Body of pancreas (tissue), 4 donors: ENCODE data around the gene ASIC3. TPM values are rescaled to one million over a fixed set of nuclear protein-coding genes. Genes with fewer than 3 reads are reported as not detected.

Experiments used
- ATAC-seq: fragments of 150-250 bp; one replicate; pipeline ENCODE4 v1.9.1; 2016
- DNase-seq, 4 donors: peaks; one replicate each; pipeline ENCODE4 v3.0.0-alpha.2; 2019
- H3K27ac ChIP-seq, 4 donors: fragments of 200-600 bp; sonication (generic); 1 replicate in 3 of 4; 2 replicates in 1 of 4; pipeline versions ENCODE4 v1.5.1 to v1.6.1; 2016 to 2019; ENCODE audit warnings: mild to moderate bottlenecking in 1 of 4, mixed read lengths in 1 of 4, moderate library complexity in 1 of 4
- H3K27me3 ChIP-seq, 2 donors: fragments of 200-600 bp; sonication (generic); one replicate each; pipeline ENCODE4 v1.6.0; 2016; ENCODE audit warnings: mild to moderate bottlenecking in 1 of 2
- H3K36me3 ChIP-seq, 2 donors: fragments of 200-600 bp; sonication (generic); replicated peaks in 1 of 2; 2 replicates each; pipeline ENCODE4 v1.5.1; 2016; ENCODE audit warnings: low read depth in 2 of 2; ENCODE audit not compliant: insufficient read depth in 1 of 2
- H3K4me1 ChIP-seq: fragments of 200-600 bp; sonication (generic); one replicate; pipeline ENCODE4 v1.6.0; 2016
- H3K4me3 ChIP-seq, 2 donors: fragments of 200-600 bp; sonication (generic); 1 replicate in 1 of 2; 2 replicates in 1 of 2; pipeline ENCODE4 v1.5.1; 2016 to 2019
- H3K9me3 ChIP-seq, 3 donors: fragments of 200-600 bp; sonication (generic); 1 replicate in 2 of 3; 2 replicates in 1 of 3; pipeline ENCODE4 v1.5.1; 2016
- POLR2A ChIP-seq, 3 donors: fragments of 450-650 bp; IDR thresholded peaks; one replicate each; pipeline ENCODE4 v1.6.1; 2016; ENCODE audit warnings: antibody characterized with exemption in 3 of 3, mild to moderate bottlenecking in 2 of 3
- WGBS, 2 donors: methylation state at CpG; one replicate each; pipeline ENCODE4 v1.1.5; 2017; 5-methylcytosine and 5-hydroxymethylcytosine counted together
- intact Hi-C: fragments of 100-400 bp; cut with DNase I; formaldehyde crosslinking; loops from one replicate; pipeline ENCODE4 v1.15.1; 2023
- total RNA-seq, 2 donors: library from RNA; depleted of rRNA; stranded (reverse); fragments of >200 nt; gene quantifications; one replicate each; pipeline ENCODE4 v1.1.0, GENCODE V29; 2016
- TF ChIP-seq, protein P1 (sequence below), 7 experiments: fragments of 450-650 bp in 4 of 7; fragments of 200-600 bp in 3 of 7; sonication (generic) in 3 of 7; IDR thresholded peaks; one replicate each; pipeline ENCODE4 v1.5.1; 2016 to 2019; ENCODE audit warnings: antibody characterized with exemption in 7 of 7

Gene ASIC3
- total RNA-seq, 2 donors from 2014 or later: 0.78 to 1.3 TPM

GRCh38 chr7:151089893-151090730 is 41.8 kb downstream of the ASIC3 start:
- Histone ChIP-seq H3K36me3 (no peaks in the 10 kb centered on the region), H3K9me3 (no peaks in the 10 kb centered on the region), H3K4me3 (no peak overlapping the region), H3K27ac (peak overlapping the region; percentile 84 to 89 (median 88)), H3K4me1 (peaks cover 51% of the 10 kb centered on the region), H3K27me3 (no peaks in the 10 kb centered on the region)
- intact Hi-C loops: no loop called here
- no peak for TF ChIP-seq POLR2A (IDR thresholded peaks at IDR 0.05)
- TF ChIP-seq, protein P1, sequence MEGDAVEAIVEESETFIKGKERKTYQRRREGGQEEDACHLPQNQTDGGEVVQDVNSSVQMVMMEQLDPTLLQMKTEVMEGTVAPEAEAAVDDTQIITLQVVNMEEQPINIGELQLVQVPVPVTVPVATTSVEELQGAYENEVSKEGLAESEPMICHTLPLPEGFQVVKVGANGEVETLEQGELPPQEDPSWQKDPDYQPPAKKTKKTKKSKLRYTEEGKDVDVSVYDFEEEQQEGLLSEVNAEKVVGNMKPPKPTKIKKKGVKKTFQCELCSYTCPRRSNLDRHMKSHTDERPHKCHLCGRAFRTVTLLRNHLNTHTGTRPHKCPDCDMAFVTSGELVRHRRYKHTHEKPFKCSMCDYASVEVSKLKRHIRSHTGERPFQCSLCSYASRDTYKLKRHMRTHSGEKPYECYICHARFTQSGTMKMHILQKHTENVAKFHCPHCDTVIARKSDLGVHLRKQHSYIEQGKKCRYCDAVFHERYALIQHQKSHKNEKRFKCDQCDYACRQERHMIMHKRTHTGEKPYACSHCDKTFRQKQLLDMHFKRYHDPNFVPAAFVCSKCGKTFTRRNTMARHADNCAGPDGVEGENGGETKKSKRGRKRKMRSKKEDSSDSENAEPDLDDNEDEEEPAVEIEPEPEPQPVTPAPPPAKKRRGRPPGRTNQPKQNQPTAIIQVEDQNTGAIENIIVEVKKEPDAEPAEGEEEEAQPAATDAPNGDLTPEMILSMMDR (IDR thresholded peaks at IDR 0.05): no peak
- ATAC-seq: no peak
- 50 to 61% methylated on average over 20 to 21 of the region's 22 CpGs for WGBS, 2 donors
- peak in 3 of 4 donors; percentile 47 to 56 (median 55) for DNase-seq

DNA sequence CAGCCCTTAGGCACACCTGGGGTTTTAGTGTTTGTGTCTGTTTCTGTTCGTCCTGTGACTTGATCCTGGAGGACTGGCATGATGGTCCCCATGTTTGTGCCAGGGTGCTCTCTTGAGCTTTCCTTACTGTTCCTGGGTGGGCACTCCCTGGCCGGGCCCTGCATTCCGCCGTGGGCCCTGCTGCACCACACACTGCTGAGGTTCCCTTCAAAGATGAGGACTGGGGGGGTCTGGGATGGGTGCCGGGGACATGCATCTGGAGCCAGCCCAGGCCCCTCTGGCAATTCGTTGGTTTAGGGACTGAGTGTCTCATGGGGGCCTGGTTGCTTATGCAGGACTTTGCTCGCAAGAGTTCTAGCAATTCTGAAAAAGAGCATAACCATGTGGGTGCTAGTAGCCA is 42.7 kb downstream of the ASIC3 start:
- no peaks in the 10 kb centered on the region for H3K36me3 ChIP-seq
- no peaks in the 10 kb centered on the region for H3K27me3 ChIP-seq
- no peak for ATAC-seq
- no peaks in the 10 kb centered on the region for H3K9me3 ChIP-seq
- DNase-seq: no peak
- peaks cover 43% of the 10 kb centered on the region for H3K4me1 ChIP-seq
- 80 to 82% methylated on average over 7 of the region's 7 CpGs for WGBS, 2 donors
- H3K4me3 ChIP-seq: no peak overlapping the region
- H3K27ac ChIP-seq: no peak overlapping the region
- no peak for TF ChIP-seq POLR2A (IDR thresholded peaks at IDR 0.05)
- TF ChIP-seq, protein P1 (IDR thresholded peaks at IDR 0.05): no peak
- intact Hi-C loops: no loop called here

GRCh38 chr7:151091431-151091830 is 43.1 kb downstream of the ASIC3 start:
- H3K9me3 ChIP-seq: no peaks in the 10 kb centered on the region
- no peaks in the 10 kb centered on the region for H3K36me3 ChIP-seq
- TF ChIP-seq, protein P1 (IDR thresholded peaks at IDR 0.05): peak; percentile 37 to 61 (median 47)
- no peak for TF ChIP-seq POLR2A (IDR thresholded peaks at IDR 0.05)
- no peaks in the 10 kb centered on the region for H3K27me3 ChIP-seq
- peaks cover 43% of the 10 kb centered on the region for H3K4me1 ChIP-seq
- DNase-seq (peak; percentile 52 to 72 (median 62)), ATAC-seq (no peak)
- no peak overlapping the region for H3K27ac ChIP-seq
- intact Hi-C loops: no loop called here
- WGBS, 2 donors: 30 to 46% methylated on average over 5 to 6 of the region's 6 CpGs
- no peak overlapping the region for H3K4me3 ChIP-seq

DNA sequence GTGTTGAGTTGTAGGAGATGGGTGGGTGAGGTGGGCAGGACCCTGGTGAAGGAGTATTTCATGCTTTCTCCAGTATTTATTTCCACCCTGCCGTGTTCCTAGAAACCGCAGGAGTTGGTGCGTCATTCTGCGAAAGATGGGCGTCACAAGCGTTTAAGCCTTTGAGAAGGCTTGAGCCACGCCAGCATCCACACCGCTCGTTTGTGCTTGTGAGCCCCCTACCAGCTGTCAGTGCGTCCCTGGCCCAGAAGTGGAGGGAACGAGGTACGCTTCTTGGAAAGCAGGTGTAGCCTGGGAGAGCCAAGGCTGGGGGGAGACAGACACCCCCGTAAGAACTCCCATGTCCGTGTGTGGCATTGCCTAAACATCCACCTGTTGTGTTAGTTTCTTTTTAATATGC is 43.7 kb downstream of the ASIC3 start:
- H3K27me3 ChIP-seq: no peaks in the 10 kb centered on the region
- DNase-seq (no peak), ATAC-seq (no peak)
- H3K4me3 ChIP-seq: no peak overlapping the region
- H3K27ac ChIP-seq: no peak overlapping the region
- H3K36me3 ChIP-seq: no peaks in the 10 kb centered on the region
- peaks cover 43% of the 10 kb centered on the region for H3K4me1 ChIP-seq
- intact Hi-C loops: no loop called here
- no peak for TF ChIP-seq POLR2A (IDR thresholded peaks at IDR 0.05)
- TF ChIP-seq, protein P1 (IDR thresholded peaks at IDR 0.05): no peak
- WGBS, 2 donors: 81 to 87% methylated on average over 14 of the region's 14 CpGs
- H3K9me3 ChIP-seq: no peaks in the 10 kb centered on the region

- no peaks in the 10 kb centered on the region for H3K27me3 ChIP-seq
- H3K27ac ChIP-seq: no peak overlapping the region
- TF ChIP-seq POLR2A (IDR thresholded peaks at IDR 0.05): no peak
- TF ChIP-seq, protein P1 (IDR thresholded peaks at IDR 0.05): no peak
- DNase-seq (no peak), ATAC-seq (no peak)
- H3K36me3 ChIP-seq: no peaks in the 10 kb centered on the region
- intact Hi-C loops: no loop called here
- peaks cover 30% of the 10 kb centered on the region for H3K4me1 ChIP-seq
- 82 to 84% methylated on average over 6 of the region's 6 CpGs for WGBS, 2 donors
- H3K4me3 ChIP-seq: no peak overlapping the region
- no peaks in the 10 kb centered on the region for H3K9me3 ChIP-seq
These were observed 45.4 kb downstream of the ASIC3 start for GRCh38 chr7:151093748-151094147.
